SK-N-SH treated with all-trans-retinoic acid at 6 μM for 48 hours (cell line): ENCODE measurements around the gene PDS5B.

Source experiments
- ATAC-seq: fragments of 200-7000 bp; cut with Tn5 transposase; 3 replicates; pipeline ENCODE4 v1.9.1; 2020; ENCODE audit warnings: mild to moderate bottlenecking, moderate library complexity
- ARNTL ChIP-seq: fragments of 450-650 bp; formaldehyde crosslinking; IDR thresholded peaks from 2 replicates; pipeline ENCODE4 v1.5.0; 2020; ENCODE audit warnings: low read depth, mild to moderate bottlenecking, moderate library complexity, borderline replicate concordance
- BACH2 ChIP-seq: fragments of 250-450 bp; sonication (Bioruptor Pico); IDR thresholded peaks from 2 replicates; pipeline ENCODE4 v1.9.0; 2021; ENCODE audit warnings: mild to moderate bottlenecking, borderline replicate concordance
- CSDC2 ChIP-seq: fragments of 250-450 bp; sonication (Bioruptor Pico); IDR thresholded peaks from 2 replicates; pipeline ENCODE4 v1.5.0; 2020; ENCODE audit warnings: mild to moderate bottlenecking, moderate library complexity
- ESRRG ChIP-seq: fragments of 250-450 bp; sonication (Bioruptor Pico); IDR thresholded peaks from 2 replicates; pipeline ENCODE4 v1.6.1; 2021; ENCODE audit warnings: mild to moderate bottlenecking
- GLIS3 ChIP-seq: fragments of 250-450 bp; sonication (Bioruptor Pico); IDR thresholded peaks from 2 replicates; pipeline ENCODE4 v1.5.0; 2020; ENCODE audit warnings: mild to moderate bottlenecking, moderate library complexity
- ISL1 ChIP-seq: fragments of 250-450 bp; sonication (Bioruptor Pico); IDR thresholded peaks from 2 replicates; pipeline ENCODE4 v2.1.2; 2022; ENCODE audit warnings: mild to moderate bottlenecking, moderate library complexity
- OSR1 ChIP-seq: fragments of 250-450 bp; sonication (Bioruptor Pico); IDR thresholded peaks from 2 replicates; pipeline ENCODE4 v1.8.0; 2022; ENCODE audit warnings: moderate library complexity, mild to moderate bottlenecking, inconsistent platforms
- PATZ1 ChIP-seq: fragments of 250-450 bp; sonication (Bioruptor Pico); IDR thresholded peaks from 2 replicates; pipeline ENCODE4 v1.8.0; 2020; ENCODE audit warnings: mild to moderate bottlenecking, moderate library complexity, borderline replicate concordance
- PPARA ChIP-seq: fragments of 250-450 bp; sonication (Bioruptor Pico); IDR thresholded peaks from 2 replicates; pipeline ENCODE4 v1.5.0; 2020; ENCODE audit warnings: mild to moderate bottlenecking, borderline replicate concordance
- RARB ChIP-seq: fragments of 250-450 bp; sonication (Bioruptor Pico); IDR thresholded peaks from 2 replicates; pipeline ENCODE4 v1.8.0; 2021; ENCODE audit warnings: mild to moderate bottlenecking, moderate library complexity
- SNAI2 ChIP-seq: fragments of 250-450 bp; sonication (Bioruptor Pico); IDR thresholded peaks from 2 replicates; pipeline ENCODE4 v1.5.0; 2020; ENCODE audit warnings: mild to moderate bottlenecking, moderate library complexity
- TCF4 ChIP-seq: fragments of 250-450 bp; sonication (Bioruptor Pico); IDR thresholded peaks from 2 replicates; pipeline ENCODE4 v1.8.0; 2021; ENCODE audit warnings: mild to moderate bottlenecking, moderate library complexity, borderline replicate concordance
- TOX ChIP-seq: fragments of 250-450 bp; sonication (Bioruptor Pico); IDR thresholded peaks from 2 replicates; pipeline ENCODE4 v1.8.0; 2021; ENCODE audit warnings: mild to moderate bottlenecking, moderate library complexity, borderline replicate concordance
- TSHZ2 ChIP-seq: fragments of 250-450 bp; sonication (Bioruptor Pico); IDR thresholded peaks from 2 replicates; pipeline ENCODE4 v1.5.0; 2020; ENCODE audit warnings: mild to moderate bottlenecking, moderate library complexity
- ZC3H10 ChIP-seq: fragments of 250-450 bp; sonication (Bioruptor Pico); IDR thresholded peaks from 2 replicates; pipeline ENCODE4 v1.5.1; 2021; ENCODE audit warnings: mild to moderate bottlenecking, moderate library complexity
- ZFP3 ChIP-seq: fragments of 250-450 bp; sonication (Bioruptor Pico); IDR thresholded peaks from 2 replicates; pipeline ENCODE4 v1.5.0; 2020; ENCODE audit warnings: mild to moderate bottlenecking, moderate library complexity
- ZFP30 ChIP-seq: fragments of 450-650 bp; formaldehyde crosslinking; IDR thresholded peaks from 2 replicates; pipeline ENCODE4 v1.5.0; 2022; ENCODE audit warnings: mild to moderate bottlenecking, moderate library complexity
- ZNF565 ChIP-seq: fragments of 450-650 bp; formaldehyde crosslinking; conservative IDR thresholded peaks from 2 replicates; pipeline ENCODE4 v1.5.0; 2020; ENCODE audit warnings: low read depth, mild to moderate bottlenecking, moderate library complexity
- ZNF70 ChIP-seq: fragments of 450-650 bp; formaldehyde crosslinking; IDR thresholded peaks from 2 replicates; pipeline ENCODE4 v1.5.0; 2020; ENCODE audit warnings: mild to moderate bottlenecking, moderate library complexity
- ZNF8 ChIP-seq: fragments of 450-650 bp; formaldehyde crosslinking; IDR thresholded peaks from 2 replicates; pipeline ENCODE4 v1.5.0; 2020; ENCODE audit warnings: mild to moderate bottlenecking, moderate library complexity
- TF ChIP-seq, protein P1 (sequence below): fragments of 250-450 bp; sonication (Bioruptor Pico); IDR thresholded peaks from 2 replicates; pipeline ENCODE4 v1.5.1; 2021; ENCODE audit warnings: mild to moderate bottlenecking, moderate library complexity
- TF ChIP-seq, protein P2 (sequence below): fragments of 250-450 bp; sonication (Bioruptor Pico); IDR thresholded peaks from 2 replicates; pipeline ENCODE4 v1.8.0; 2021; ENCODE audit warnings: low read depth, mild to moderate bottlenecking, moderate library complexity, borderline replicate concordance
- TF ChIP-seq, protein P3 (sequence below): fragments of 250-450 bp; sonication (Bioruptor Pico); IDR thresholded peaks from 2 replicates; pipeline ENCODE4 v1.5.1; 2020; ENCODE audit warnings: low read depth, mild to moderate bottlenecking, moderate library complexity

Gene PDS5B

DNA sequence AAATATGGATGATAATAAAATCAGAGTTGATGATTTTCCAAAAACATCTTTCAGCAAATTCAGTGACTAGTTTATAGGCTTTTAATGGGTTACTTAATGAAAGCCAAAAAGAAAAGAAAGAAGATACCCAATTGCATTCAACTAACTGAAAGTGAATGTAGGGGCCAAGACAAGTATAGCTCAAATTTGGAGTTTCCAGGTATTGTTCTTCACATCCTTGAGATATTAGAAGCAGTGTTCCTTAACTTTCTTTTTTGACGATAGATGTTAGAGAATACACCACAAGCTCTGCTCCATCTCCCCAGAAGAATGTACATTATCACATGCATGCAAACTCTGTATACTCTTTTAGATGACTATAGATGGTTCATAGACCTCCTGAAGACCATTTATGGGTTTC is 43.6 kb downstream of the PDS5B start:
- TF ChIP-seq BACH2 (CRISPR knock-in tag): no peak
- ATAC-seq: no peak

GRCh38 chr13:32632343-32632909 is 46.2 kb downstream of the PDS5B start:
- no peak for ATAC-seq
- no peak for TF ChIP-seq ISL1
- TF ChIP-seq GLIS3 (CRISPR knock-in tag): no peak
- TF ChIP-seq, protein P1, sequence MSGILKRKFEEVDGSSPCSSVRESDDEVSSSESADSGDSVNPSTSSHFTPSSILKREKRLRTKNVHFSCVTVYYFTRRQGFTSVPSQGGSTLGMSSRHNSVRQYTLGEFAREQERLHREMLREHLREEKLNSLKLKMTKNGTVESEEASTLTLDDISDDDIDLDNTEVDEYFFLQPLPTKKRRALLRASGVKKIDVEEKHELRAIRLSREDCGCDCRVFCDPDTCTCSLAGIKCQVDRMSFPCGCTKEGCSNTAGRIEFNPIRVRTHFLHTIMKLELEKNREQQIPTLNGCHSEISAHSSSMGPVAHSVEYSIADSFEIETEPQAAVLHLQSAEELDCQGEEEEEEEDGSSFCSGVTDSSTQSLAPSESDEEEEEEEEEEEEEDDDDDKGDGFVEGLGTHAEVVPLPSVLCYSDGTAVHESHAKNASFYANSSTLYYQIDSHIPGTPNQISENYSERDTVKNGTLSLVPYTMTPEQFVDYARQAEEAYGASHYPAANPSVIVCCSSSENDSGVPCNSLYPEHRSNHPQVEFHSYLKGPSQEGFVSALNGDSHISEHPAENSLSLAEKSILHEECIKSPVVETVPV (CRISPR knock-in tag): no peak
- TF ChIP-seq ZFP3 (CRISPR knock-in tag): no peak
- TF ChIP-seq ZNF70: no peak
- TF ChIP-seq SNAI2 (CRISPR knock-in tag): no peak
- no peak for TF ChIP-seq CSDC2
- TF ChIP-seq, protein P2, sequence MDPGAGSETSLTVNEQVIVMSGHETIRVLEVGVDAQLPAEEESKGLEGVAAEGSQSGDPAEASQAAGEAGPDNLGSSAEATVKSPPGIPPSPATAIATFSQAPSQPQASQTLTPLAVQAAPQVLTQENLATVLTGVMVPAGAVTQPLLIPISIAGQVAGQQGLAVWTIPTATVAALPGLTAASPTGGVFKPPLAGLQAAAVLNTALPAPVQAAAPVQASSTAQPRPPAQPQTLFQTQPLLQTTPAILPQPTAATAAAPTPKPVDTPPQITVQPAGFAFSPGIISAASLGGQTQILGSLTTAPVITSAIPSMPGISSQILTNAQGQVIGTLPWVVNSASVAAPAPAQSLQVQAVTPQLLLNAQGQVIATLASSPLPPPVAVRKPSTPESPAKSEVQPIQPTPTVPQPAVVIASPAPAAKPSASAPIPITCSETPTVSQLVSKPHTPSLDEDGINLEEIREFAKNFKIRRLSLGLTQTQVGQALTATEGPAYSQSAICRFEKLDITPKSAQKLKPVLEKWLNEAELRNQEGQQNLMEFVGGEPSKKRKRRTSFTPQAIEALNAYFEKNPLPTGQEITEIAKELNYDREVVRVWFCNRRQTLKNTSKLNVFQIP (CRISPR knock-in tag): no peak
- TF ChIP-seq OSR1 (CRISPR knock-in tag): no peak
- TF ChIP-seq PATZ1: no peak
- TF ChIP-seq TOX (CRISPR knock-in tag): no peak
- no peak for TF ChIP-seq ZNF8 (CRISPR knock-in tag)
- TF ChIP-seq ZNF565: no peak
- TF ChIP-seq ESRRG (CRISPR knock-in tag): no peak
- TF ChIP-seq TCF4 (CRISPR knock-in tag): no peak
- TF ChIP-seq ZFP30 (CRISPR knock-in tag): no peak
- TF ChIP-seq, protein P3, sequence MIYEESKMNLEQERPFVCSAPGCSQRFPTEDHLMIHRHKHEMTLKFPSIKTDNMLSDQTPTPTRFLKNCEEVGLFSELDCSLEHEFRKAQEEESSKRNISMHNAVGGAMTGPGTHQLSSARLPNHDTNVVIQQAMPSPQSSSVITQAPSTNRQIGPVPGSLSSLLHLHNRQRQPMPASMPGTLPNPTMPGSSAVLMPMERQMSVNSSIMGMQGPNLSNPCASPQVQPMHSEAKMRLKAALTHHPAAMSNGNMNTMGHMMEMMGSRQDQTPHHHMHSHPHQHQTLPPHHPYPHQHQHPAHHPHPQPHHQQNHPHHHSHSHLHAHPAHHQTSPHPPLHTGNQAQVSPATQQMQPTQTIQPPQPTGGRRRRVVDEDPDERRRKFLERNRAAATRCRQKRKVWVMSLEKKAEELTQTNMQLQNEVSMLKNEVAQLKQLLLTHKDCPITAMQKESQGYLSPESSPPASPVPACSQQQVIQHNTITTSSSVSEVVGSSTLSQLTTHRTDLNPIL (CRISPR knock-in tag): no peak
- no peak for TF ChIP-seq ZC3H10 (CRISPR knock-in tag)

GRCh38 chr13:32636711-32637110 is 50.5 kb downstream of the PDS5B start:
- TF ChIP-seq OSR1 (CRISPR knock-in tag) (no peak), PATZ1 (no peak), TCF4 (CRISPR knock-in tag) (no peak), PPARA (no peak), TOX (CRISPR knock-in tag) (no peak), ZNF565 (no peak), ESRRG (CRISPR knock-in tag) (no peak), TSHZ2 (CRISPR knock-in tag) (no peak), ISL1 (no peak), ZNF70 (no peak), BACH2 (CRISPR knock-in tag) (no peak), CSDC2 (no peak), ARNTL (CRISPR knock-in tag) (no peak), ZFP30 (CRISPR knock-in tag) (no peak), RARB (CRISPR knock-in tag) (no peak)
- TF ChIP-seq, protein P3 (CRISPR knock-in tag): no peak
- TF ChIP-seq, protein P2 (CRISPR knock-in tag): no peak
- TF ChIP-seq, all 23 proteins: peak for 0
- no peak for ATAC-seq
